Stimulated activated CD4-positive, alpha-beta T cell treated with anti-CD3 and anti-CD28 coated beads, Interleukin-15, amount 100 ng/mL, for 1 hour (primary cell): ENCODE results near the gene GANAB.
"Not testable (repeated sequence)": the region's sequence is repeated elsewhere in the genome, so short reads cannot be mapped to it uniquely, and the experiment has no call there.

Experiments
- DNase-seq, 2 donors: peaks; one replicate each; pipeline ENCODE4 v3.0.0-alpha.2; 2020; ENCODE audit warnings: low read depth in 1 of 2, low spot score in 1 of 2

GANAB gene

DNA sequence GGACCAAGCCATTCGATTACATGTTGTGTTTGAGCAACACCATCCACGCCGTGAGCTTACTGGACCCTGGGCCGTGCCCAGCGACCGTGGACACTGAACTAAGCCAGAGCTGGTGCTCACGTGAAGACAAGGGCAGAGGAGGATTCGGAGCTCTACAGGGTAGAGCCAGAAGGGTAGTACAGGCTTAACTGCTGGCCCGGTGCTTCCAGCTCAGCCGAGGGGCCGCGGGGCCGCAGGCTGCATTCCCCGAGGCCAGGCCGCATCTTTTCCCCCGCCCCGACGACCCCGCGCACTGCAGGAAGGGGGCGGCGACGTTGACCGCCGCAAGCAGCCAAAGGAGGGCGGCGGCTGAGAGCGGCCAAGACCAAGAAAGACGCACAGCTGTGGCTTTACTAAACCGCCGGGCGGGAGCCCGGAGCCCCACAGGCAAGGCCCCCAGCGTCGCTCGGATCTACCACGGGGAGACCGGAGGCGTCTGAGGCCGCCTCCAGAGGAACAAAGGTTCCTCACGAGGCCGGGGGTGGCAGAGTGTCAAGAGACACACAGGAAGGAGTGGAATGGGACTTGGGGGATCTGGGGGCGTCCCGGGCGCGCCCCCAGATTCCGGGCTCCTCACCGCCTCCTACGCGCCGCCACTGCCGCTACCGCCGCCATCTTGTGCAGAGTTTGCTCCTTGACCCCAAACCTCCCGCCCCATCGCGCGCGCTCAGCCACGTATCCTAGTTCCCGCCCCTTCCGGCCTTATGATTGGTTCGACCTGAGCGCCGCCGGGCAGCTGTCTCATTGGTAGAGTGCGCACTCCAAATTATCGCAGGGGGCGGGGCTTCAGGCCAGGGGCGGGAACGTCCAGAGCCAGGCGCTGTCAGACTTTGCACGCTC lies at the start of gene GANAB:
Gene GANAB (minus strand): TSS at position 668 of the 879 bp plus-strand sequence. CDS start 14 bp downstream, at position 654.
- peak; percentile 96 to 98 for DNase-seq

DNA sequence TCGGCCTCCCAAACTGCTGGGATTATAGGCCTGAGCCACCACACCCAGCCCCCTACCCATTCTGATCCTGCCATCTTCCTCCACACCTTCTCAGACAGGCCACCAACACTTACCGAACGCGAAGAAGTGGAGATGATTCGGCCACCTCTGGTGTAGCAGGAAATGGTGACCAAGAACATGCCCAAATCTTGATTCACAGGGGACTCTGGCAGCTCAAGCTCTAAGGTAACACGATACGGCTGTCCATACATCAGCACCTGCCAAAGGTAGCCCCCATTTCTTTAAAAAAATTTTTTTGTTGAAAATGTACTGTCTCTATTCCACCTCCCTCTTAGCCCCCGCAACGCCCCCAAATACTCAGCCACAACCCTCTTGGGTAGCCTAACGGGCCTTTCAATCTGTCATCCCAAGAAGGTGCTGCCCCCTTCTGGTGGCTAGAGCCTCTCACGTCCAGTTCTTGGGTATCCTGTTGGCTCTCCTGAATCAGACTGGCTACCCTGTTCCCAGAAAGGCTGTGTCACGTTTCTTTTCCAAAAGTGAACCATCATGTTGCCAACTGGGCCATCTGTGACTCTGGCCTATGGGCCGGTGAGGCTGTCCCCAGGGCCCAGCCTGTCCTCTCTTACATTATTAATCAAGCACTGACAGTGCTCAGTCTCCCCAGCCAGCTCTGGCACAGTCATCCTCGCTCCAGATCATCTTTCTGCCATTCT lies 48.2 kb upstream of the GANAB start:
- DNase-seq: peak; percentile 45 to 52

DNA sequence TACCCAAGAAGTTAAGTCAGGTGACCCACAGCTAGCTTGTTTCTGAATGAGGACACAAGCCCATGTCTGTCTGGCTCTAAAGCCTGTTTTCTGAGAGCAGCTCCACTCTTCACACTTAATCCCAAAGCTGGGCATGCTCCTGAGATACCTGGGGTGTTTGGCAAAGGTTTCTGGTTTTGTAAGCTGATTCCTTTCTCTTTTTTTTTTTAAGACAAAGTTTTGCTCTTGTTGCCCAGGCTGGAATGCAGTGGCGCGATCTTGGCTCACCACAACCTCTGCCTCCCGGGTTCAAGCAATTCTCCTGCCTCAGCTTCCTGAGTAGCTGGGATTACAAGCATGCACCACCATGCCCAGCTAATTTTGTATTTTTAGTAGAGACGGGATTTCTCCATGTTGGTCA lies 47.2 kb upstream of the GANAB start:
- not testable (repeated sequence) for DNase-seq

DNA sequence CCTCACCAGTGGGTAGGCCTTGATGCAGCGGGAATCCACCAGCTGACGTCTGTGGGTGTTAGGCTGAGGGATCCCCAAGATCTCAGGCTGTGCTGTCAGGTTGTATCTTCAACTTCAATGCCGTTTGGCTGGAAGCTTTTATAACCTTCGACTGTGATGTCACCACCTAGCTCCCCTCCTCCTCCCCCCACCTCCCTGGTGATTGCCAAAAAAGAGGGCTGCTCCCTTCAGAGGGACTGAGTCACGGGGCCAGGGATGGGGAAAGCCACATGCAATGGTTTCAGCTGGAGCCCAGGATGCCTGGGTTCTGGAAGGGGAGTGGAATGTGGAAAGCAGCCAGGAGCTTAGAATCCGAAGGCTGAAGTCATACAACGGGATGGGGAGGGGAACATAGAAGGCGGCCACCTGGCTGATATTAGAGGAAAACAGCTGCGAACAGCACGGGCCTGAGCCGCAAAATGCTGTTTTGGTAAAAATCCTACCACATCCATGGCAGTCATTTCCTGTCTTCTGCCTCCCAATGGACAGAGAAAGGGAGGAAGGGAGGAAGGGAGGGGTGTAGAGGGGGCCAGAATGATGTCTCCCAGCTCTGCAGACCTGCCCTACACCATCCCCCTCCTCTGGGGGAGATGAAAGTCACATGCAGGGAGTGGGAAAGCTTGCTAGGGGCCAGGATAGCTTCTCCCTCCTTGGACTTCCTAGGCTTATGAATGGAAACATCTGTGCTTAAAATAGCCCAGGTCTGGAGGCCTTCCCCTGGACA lies 43.2 kb upstream of the GANAB start, which contains the start of gene LRRN4CL:
Gene LRRN4CL (minus strand): TSS at position 110 of the 763 bp plus-strand sequence. CDS start 1,022 bp downstream, outside the sequence.
- DNase-seq: no peak

DNA sequence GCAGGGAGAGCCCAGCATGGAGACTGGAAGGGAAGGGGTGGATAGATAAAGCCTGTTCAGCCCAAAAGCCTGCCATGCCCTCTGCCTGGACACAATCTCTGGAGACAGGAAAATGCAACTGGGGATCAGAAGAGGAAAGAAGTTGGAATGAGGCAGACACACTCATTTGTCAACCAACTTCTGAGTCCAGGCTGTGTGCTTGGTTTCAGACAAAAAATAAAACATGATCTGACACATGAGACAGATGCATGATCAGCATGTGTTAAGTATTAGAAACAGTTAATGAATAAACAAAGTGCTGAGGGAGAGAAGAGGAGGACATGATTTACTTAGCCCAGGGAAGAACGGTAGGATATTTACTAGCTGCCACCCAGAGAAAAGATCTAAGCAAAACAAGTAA lies 42.1 kb upstream of the GANAB start:
- no peak for DNase-seq

DNA sequence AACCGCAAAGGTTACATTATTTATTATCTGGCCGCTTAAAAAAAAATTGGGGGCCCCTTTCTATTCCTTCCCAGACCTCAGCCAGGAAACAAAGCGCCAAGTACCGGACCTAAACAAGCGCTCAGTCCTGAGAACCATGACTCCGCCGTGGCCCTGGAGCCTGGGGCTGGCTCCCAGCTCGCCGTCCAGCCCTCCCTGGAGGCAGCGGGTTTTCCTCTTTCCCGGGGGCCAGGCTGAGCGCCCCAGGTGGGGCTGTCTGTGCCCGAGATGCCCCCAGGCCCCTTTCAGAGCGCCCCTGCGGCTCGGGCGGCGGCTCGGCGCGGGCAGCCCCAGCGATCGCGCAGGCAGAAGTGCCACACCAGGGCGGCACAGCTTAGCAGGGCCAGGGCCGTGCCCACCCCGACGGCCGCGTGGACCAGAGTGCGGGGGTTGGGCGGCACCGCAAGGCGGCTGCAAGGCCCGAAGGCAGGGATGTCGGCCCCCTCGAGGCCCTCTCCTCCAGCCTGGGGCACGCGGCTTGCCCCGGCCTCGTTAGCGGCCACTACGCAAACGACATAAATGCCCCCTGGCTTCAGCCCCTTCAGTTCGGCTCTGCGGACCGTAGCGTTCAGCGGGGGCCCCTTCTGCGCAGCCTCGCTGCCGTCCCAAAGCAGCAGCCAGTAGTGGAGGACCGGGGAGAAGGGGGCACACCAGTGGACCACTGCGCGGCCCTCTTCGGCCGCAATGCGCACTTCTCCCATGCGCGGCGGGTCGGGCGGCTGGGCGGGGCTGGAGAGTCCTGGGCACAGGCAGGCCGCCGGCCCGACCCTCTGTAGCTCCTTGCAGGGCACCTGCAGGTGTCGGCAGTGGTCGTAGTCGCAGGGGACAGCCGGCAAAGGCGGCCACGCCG lies 41.3 kb upstream of the GANAB start:
- DNase-seq: no peak

DNA sequence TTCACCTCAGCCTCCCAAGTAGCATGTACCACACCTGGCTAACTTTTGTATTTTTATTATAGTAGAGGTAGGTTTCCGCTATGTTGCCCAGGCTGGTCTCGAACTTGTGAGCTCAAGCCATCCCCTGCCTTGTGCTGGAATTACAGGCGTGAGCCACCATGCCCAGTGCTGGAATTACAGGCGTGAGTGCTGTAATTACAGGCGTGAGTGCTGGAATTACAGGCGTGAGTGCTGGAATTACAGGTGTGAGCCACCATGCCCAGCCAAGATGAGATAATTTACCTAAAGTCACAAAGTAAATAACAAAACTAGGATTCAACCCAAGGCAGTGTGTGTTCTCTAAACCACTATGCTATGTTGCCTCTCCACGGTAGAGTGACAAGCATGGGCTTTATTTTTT lies 36.1 kb upstream of the GANAB start:
- no peak for DNase-seq

DNA sequence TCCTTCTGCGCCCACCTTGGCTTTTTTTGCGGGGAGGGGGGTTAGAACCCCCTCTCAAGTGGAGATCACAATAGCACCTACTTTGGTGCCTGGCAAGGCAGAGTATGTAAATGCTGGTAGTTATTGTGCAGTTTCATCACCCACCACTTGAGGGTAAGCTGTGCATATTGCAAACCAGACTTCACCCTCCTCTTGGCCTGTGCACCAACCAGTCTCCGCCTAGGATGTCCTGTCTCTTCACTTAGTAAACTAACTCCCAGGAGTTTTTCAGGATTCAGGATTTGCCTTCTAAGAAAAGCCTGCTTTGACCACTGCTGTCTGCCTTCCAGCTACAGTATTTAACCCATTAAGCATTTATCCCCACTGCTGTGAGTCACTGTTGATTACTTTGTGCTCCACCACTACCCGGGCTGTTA lies 34.4 kb upstream of the GANAB start:
- no peak for DNase-seq

DNA sequence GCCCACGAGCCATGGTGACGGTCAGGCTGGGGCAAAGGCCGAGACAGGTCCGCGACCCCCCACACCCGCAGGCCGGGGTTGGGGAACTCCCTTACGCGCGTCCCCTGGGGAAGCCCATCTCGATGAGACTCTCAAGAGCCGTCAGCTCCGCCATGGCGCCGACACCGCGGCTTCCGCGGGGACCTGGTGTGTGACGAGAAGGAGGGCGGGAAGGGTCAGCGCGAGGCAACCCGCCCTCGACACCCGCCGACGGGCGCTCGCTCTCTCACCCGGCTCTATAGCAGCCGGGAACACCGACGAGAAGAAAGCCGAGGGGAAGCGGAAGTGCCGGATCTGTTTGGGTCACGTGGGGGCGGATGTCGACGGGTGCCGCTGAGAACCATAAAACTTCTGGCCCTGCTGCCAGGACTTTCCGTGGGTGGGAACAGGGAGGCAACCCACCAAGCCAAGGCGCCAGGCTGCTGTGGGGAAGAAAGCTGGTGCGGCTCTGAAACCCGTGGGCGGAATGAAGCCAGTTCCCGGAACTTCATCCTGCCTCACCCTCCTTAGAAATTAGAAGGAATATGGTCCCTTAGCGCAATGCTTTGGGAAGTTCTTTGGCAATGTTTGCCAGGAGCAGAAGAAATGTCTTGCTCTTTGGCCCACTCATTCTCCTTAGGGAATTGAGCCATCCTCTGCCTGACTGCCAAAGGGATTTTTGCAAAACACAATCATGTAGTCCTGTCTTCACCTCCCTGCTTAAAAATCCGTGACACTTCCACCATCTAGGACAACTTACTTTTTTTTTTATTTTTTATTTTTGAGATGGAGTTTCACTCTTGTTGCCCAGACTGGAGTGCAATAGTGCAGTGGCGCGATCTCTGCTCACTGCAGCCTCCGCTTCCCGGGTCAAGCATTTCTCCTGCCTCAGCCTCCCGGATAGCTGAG lies 32.6 kb upstream of the GANAB start, which contains the start of gene UBXN1:
Gene UBXN1 (minus strand): TSS at position 304 of the 927 bp plus-strand sequence. CDS start 150 bp downstream, at position 154.
- peak; percentile 59 to 71 for DNase-seq

DNA sequence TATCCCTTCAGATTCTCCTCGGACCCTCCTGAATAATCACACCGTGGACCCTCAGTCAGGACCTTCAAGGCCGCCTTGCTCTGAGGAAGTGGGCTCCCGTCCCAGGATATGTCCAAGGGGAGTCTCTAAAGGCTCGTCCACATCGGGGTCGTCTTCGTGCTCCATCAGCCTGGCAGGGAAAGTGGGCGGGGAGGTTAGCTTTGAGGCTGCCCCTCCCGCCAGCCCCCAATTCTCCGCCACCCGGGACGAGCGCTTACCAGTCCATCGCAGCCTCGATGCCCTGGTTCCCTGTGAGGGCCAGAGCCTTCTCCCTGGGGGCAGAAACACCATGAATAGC lies 32.0 kb upstream of the GANAB start:
- DNase-seq: no peak

DNA sequence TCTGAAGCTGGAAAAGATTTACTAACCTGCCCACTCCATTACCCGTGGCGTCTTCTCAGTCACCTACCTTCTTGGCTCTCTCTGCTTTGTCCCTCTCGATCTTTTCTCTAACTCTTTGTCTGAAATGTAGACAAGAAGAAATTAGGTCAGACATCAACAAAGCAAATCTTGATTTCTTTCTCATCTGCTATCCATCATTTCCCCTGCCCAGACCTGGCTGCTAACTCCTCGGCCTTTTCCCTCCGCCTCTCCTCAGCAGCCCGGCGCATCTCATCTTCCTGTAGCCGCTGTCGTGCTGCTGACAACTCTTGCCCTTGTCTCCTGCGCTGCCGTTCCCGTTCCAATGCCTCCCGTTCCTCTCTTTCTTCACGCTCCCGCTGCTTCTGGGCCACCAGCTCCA lies 31.3 kb upstream of the GANAB start:
- DNase-seq: no peak

DNA sequence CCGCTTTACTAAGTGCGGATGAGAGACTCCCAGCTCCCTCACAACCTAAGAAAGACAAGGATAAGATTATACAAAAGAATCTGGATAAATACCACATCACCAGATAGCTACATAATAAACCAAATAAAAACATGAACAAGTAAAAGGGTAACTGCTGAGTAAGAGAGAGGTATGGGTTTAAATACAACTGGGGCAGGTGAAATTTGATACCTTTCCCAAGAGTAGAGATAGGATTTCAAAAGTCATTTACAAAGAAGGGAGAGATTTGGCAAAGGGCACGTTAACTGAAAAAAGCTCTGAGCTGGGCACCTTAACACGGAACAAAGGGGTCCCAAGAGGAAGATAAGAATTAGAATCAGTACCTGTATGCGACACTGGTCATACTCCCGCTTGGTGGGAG lies 30.7 kb upstream of the GANAB start:
- no peak for DNase-seq

DNA sequence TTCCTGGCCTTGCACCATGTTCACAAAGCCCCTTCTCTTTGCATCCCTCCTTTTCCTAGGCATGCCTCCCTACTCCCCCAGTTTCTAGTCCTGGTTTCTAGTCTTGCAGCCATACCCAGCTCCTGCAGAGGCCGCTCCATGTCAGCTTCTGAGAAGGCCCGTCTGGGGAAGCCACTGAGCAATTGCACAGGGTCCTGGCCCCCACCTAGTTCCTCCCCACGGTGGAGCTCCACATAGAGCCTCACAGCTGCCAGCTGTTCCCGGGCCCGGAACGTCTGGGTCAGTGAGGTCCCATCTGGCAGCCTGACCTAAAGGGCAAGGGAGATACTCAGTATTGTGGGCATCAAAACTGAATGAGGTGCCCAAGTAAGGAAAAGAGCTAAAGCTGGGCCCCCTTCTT lies 30.3 kb upstream of the GANAB start:
- DNase-seq: no peak

DNA sequence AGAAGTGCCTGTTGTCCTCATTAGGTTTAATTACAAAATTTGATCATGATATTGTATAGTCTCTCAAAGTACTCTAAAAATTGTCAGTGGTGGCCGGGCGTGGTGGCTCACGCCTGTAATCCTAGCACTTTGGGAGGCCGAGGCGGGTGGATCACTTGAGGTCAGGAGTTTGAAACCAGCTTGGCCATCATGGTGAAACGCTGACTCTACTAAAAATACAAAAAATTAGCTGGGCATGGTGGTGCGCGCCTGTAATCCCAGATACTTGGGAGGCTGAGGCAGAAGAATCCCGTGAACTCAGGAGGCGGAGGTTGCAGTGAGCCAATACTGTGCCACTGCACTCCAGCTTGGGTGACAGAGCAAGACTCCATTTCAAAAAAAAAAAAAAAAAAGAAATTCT lies 29.0 kb upstream of the GANAB start:
- DNase-seq: not testable (repeated sequence)

DNA sequence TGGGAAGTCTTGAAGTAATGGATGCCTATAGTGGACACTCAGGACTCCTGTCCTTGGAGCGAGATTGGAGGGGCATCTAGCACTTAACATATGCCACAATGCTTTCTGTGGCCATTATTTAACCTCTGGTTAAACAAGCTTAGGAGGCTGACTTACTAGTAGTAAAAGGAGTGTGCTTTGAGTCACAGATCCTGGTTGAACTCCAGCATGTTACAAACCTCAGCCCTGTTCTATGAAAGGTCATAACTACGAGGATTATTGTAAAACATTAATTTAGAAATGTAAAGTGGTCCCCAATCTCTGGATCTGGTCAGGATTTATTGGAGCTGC lies 26.7 kb upstream of the GANAB start:
- DNase-seq: no peak

DNA sequence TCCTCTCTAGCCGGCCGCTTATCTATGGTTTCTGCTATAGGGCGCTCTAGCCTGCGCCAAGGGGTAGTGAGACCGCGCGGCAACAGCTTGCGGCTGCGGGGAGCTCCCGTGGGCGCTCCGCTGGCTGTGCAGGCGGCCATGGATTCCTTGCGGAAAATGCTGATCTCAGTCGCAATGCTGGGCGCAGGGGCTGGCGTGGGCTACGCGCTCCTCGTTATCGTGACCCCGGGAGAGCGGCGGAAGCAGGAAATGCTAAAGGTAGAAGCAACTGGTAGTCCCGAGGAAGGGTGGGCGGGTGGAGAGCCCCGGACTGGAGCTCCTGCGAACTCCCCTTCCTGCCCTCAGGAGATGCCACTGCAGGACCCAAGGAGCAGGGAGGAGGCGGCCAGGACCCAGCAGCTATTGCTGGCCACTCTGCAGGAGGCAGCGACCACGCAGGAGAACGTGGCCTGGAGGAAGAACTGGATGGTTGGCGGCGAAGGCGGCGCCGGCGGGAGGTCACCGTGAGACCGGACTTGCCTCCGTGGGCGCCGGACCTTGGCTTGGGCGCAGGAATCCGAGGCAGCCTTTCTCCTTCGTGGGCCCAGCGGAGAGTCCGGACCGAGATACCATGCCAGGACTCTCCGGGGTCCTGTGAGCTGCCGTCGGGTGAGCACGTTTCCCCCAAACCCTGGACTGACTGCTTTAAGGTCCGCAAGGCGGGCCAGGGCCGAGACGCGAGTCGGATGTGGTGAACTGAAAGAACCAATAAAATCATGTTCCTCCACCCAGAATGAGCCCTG lies 25.4 kb upstream of the GANAB start, which contains the start of the genes LBHD1 and UQCC3:
Gene LBHD1 (minus strand): TSS at position 660 of the 782 bp plus-strand sequence. CDS start 2,236 bp downstream, outside the sequence.
Gene UQCC3 (plus strand): TSS at position 66 of the 782 bp plus-strand sequence. CDS start 73 bp downstream, at position 139.
- peak; percentile 46 to 56 for DNase-seq

DNA sequence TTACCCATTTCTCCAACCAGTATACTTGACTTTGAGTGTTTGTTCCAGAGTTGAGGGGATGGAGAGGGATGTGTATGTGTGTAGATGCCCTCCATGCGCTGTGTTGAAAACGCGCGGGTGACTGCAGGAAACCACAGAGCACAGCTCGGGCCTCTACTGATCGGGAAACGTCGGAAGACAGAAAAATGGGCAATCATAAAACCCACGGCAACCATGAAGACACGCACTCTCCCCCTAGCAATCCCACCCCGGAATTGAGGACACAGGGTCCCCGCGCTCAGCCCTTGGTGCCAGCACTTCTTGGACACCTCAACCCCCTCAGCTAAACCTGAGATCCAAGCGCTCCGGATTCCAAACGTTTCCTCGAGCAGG lies 24.8 kb upstream of the GANAB start:
- DNase-seq: no peak

DNA sequence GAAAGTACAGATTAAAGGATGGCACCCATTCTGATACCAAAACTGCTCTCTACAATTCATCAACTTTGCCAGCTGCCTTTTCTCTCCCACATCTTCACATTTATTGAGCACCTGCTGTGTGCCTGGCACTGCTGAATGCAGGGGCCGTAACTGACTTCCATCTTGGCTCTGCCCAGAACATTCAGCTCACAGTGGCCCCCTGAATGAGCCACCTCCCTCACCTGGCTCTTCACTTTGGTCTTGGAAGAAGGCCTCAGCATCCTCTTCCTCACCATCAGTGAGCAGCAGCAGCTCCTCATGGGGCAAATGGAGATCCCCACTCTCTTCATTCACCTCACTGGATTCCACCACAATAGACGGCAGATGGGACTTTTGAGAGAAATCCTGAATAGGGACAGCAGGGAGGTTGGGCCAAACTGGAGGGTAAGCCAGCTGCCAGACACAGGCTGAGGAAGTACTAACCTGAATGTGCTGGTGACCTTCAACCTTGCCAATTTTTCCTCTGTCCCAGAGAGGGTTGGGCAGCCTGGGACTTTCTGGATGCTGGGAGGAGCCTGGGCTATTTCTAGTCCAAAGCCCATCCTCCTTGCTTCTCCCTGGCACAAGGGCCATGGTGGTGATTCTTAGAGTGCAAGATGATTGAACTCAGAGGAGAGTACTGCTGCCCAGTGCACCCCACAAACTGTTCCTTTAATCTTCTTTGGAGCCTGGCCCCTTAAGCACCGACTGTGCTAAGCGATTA lies 23.2 kb upstream of the GANAB start:
- DNase-seq: no peak
